BE2C (cell line): ENCODE measurements around the gene CACHD1.
"Not testable (repeated sequence)": the region's sequence is repeated elsewhere in the genome, so short reads cannot be mapped to it uniquely, and the experiment has no call there.

ENCODE experiments used
- DNase-seq: peaks from one replicate; pipeline ENCODE4 v3.0.0-alpha.2; 2020
- H3K27me3 ChIP-seq: fragments of 250-450 bp; sonication (Bioruptor Pico); 2 replicates; pipeline ENCODE4 v1.5.1; 2020; ENCODE audit warnings: mild to moderate bottlenecking
- H3K36me3 ChIP-seq: fragments of 250-450 bp; sonication (Bioruptor Pico); 2 replicates; pipeline ENCODE4 v1.5.1; 2020; ENCODE audit warnings: mild to moderate bottlenecking
- H3K4me1 ChIP-seq: fragments of 250-450 bp; sonication (Bioruptor Pico); 2 replicates; pipeline ENCODE4 v1.5.1; 2020
- H3K4me3 ChIP-seq: 2 replicates; pipeline ENCODE4 v1.5.1; 2011; ENCODE audit warnings: low read depth, low read length
- H3K9me3 ChIP-seq: fragments of 250-450 bp; sonication (Bioruptor Pico); 2 replicates; pipeline ENCODE4 v1.5.1; 2020
- CTCF ChIP-seq: IDR thresholded peaks from 2 replicates; pipeline ENCODE4 v1.5.1; 2012; ENCODE audit warnings: mild to moderate bottlenecking, low read depth, low read length

The CACHD1 gene

DNA sequence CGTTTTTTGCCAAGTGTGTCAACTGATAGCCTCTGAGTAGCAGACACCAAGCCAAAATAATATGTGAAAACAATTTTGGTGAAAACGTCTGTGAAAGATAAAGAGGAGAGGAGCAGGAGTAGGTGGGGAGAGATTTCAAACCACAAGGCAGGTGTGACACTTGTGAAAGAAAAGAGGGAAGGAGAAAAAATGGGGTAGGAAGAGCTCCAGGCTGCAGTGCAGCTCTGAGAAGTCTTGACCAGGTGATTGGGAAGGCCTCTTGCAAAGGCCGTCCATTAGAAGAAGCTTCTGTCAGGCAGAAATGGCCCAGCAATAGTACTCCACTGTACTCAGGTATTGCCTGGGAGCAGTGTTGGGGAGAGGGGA is 264.3 kb downstream of the CACHD1 start:
- DNase-seq, result no peak
- H3K4me1 ChIP-seq, result no peaks in the 10 kb centered on the region

DNA sequence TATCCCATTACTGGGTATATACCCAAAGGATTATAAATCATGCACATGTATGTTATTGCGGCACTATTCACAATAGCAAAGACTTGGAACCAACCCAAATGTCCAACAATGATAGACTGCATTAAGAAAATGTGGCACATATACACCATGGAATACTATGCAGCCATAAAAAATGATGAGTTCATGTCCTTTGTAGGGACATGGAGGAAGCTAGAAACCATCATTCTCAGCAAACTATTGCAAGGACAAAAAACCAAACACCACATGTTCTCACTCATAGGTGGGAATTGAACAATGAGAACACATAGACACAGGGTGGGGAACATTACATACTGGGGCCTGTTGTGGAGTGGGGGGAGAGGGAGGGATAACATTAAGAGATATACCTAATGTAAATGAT is 270.8 kb downstream of the CACHD1 start:
- not testable (repeated sequence) for H3K9me3 ChIP-seq, H3K4me3 ChIP-seq, H3K36me3 ChIP-seq, DNase-seq, H3K4me1 ChIP-seq, H3K27me3 ChIP-seq

More for the DNA sequence above, 264.3 kb downstream of the CACHD1 start:
- Histone ChIP-seq H3K27me3 (no peaks in the 10 kb centered on the region), H3K9me3 (no peaks in the 10 kb centered on the region), H3K4me3 (no peak overlapping the region), H3K36me3 (no peaks in the 10 kb centered on the region)
- TF ChIP-seq CTCF, result no peak
